HG02970 (cell line): ENCODE data around the gene FLCN.
"Not testable (repeated sequence)": the region's sequence is repeated elsewhere in the genome, so short reads cannot be mapped to it uniquely, and the experiment has no call there.

Experiments
- ATAC-seq: cut with Tn5 transposase; IDR thresholded peaks from one replicate; pipeline ENCODE4 v1.9.1; 2021; ENCODE audit warnings: mild to moderate bottlenecking, moderate library complexity, moderate number of reproducible peaks; ENCODE audit not compliant: unreplicated experiment, low FRiP score

FLCN gene

GRCh38 chr17:17214646-17215436 lies 22.1 kb downstream of the FLCN start:
- ATAC-seq = no peak

GRCh38 chr17:17213775-17214174 lies 23.2 kb downstream of the FLCN start:
- no peak for ATAC-seq

DNA sequence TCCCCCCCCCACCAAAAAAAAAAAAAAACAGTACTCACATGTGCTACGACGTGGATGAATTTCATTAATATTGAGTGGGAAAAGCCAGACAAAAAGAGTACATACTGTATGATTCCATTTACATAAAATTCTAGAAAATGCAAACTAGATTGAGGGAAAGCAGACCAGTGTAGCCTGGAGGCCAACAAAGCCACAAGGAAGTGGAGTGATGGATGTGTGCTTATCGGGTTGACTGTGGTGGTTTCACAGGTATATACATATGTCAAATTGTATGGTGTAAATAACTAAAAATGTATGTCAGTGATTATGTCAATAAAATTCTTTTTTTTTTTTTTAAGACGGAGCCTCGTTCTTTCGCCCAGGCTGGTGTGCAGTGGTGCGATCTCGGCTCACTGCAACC lies 29.0 kb downstream of the FLCN start:
- no peak for ATAC-seq

DNA sequence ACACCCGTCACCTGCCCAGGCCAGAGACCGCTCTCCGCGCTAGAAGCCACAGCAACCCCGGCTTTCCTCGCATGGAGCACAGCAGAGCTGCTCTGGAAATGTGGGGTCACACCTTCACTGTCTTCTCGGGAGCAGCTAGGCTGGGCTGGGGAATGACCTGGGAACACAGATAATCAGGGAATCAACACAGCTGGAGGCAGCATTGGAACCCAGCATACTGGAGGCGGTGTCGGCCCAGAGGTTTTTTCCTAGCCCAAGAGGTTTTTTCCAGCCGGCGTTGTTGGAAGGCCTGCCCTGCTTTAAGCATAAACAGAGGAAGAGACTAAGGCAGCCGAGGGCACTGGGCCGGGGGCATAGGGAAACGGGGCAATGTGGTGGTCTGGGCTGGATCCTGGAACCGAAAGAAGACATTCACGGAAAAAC lies 30.0 kb downstream of the FLCN start:
- ATAC-seq = no peak

- no peak for ATAC-seq
Measured at GRCh38 chr17:17206124-17206912, 30.6 kb downstream of the FLCN start, which contains the start of gene PLD6. PLD6 (minus strand) TSS chr17:17206333; CDS start chr17:17206286, 47 bp downstream.

DNA sequence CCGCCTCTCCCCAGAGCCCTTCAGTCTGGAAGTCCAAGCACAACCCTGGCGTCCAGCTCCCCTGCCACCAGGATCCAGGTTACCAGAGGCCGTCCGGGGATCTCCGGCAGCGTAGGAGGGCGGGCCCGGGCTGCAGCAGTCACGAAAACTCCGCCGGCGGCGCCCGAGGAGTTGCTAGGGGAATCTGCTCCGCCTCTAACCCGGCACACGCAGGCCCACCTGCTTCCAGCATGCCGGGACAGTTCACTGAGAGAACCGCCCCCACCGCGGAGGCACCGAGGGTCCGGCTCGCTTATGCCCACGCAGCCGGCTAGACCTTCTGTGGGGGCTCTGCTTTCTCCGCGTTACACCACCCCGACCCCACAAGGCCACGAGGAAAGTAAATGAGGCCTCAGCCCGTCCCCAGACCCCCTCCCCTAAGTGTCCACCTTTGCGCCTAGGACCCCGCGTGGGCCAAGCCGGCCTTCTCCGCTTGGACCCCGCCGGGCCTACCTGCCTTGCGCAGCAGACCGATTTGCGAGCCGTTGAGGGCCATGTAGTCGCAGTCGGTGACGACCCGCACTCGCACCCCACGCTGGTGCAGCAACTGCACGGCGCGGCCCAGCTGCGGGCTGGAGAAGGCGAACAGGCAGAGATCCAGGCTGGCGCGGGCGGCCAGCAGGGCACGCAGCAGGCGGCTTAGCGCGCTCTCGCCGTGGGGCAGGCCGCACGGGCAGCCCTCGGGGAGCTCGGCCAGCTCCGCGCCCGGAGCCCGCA lies 31.4 kb downstream of the FLCN start:
- no peak for ATAC-seq

DNA sequence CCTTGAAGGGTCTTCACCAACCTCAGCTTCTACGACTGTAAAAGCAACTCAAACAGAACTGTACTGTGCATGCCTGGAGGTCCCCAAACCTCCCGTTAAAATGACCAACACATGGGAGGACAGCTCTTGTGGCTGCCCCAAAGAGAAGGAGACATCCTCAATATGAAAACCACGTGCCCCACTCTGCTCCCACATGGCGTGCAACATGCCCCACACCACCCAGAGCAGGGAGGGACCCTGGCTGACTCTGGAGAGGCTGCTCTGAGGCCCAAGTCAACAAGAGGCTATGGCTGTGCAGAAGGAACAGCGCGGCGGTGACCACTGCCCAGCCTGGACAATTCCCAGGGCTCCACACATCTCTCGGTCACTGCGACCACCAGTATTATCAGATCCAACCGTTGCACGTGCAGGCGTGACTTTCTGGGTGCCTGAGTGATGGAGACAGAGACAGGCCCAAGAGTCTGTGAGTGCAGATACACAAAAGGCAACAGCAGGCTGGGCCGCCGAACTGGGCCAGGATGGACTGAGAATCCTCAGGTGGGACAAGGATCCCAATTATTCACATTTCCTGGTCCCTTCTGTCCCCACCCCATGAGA lies 32.2 kb downstream of the FLCN start:
- no peak for ATAC-seq

DNA sequence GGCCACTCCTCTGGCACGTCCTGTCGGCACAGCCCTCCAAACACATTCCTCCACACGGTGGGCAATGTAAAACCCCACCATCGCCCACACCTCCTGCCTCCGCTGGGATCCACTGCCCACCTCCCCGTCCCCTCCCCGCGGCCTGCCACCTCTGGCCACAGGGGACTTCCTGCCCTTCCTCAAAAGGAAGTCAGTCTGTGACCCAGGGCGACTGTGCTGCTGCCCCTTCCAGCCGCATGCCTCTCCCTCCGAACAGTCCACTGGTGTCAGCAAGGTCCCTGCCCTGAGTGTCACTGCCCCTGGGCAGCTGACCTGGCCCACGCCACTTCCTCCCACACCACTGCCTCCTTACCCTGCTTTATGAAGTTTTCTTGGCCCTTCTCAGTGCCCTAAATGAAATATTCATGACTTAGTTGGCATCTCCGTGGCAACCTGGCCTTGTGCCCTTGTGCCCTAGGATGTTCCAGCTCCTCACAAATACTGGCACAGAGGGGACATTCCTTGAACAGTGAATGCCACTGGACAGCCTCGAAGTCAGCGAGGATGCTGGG lies 32.9 kb downstream of the FLCN start:
- no peak for ATAC-seq

DNA sequence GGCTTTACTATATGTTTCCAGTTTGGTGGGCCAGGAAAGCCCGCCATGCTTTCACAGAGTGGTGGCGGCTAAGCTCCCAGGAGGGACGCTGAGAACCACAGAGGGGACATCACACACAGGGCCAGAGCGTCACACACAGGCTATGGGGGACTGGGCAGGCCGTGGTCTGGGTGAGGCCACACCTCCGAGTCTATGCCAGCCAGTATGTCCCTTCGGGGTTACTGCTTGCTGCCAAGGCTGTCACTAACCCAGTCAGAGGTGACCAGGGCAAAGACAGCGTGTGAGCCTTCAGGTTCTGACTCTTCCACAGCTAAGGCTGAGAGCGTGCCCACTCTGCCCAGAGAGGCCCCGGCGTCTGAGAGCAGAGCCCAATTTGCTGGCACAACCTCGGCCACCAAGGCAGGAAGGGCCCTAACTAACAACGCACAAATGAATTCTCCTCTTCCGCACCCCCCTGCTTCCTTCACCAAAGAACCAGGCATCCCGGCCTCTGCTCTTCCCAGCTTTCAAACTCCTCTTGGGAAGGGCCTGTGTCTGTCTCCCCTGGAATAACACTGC lies 33.7 kb downstream of the FLCN start:
- no peak for ATAC-seq

DNA sequence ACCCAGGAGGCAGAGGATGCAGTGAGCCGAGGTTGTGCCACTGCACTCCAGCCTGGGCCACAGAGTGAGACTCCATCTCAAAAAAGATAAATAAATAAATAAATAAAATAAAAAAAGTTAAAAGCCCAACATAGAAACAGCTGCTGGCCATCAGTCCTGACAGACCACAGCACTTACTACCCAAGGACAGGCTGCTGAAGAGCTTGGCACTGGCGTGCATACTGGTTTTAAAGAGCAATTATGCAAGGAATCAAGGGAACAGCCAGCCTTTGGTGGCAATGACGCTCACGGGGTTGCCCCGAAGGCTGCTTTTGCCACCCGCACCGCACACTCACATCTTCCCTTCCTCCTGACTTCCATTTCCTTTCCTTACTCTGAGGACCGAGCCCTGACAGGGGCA lies 35.1 kb downstream of the FLCN start:
- ATAC-seq = no peak

GRCh38 chr17:17201271-17201670 lies 35.7 kb downstream of the FLCN start:
- ATAC-seq = no peak

DNA sequence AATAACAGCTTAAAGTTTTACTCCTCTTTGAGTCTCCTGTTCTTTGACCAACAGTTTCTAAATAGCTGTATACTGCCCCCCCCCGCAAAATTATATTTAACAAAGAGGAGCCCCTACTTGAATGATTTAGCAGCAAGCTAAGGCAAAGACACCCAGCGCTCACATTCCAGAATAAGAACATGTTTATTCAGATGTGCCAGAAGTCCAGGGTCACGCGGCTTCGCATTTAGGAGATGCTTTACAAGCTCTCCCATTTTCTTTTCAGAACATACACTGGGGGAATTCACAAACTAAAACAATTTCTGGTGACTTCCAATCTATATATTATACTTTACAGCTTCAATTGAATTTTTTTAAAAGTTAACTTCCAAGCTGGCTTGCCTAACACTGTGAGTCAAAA lies 36.1 kb downstream of the FLCN start:
- no peak for ATAC-seq

GRCh38 chr17:17200311-17200710 lies 36.7 kb downstream of the FLCN start:
- no peak for ATAC-seq

GRCh38 chr17:17198281-17198680 lies 38.7 kb downstream of the FLCN start:
- no peak for ATAC-seq

DNA sequence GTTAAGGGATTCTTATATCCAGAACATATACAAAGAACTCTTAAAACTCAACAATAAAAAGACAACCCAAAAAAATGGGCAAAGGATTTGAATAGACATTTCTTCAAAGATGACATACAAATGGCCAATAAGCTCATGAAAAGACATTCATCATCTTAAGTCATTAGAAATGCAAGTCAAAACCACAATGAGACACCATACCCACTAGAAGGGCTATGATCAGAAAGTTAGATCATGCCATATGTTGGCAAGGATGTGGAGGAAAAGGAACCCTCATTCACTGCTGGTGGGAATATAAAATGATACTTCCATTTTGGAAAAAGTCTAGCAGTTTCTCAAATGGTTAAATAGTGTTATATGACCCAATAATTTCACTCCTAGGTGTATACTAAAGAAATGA lies 40.2 kb downstream of the FLCN start:
- no peak for ATAC-seq

- not testable (repeated sequence) for ATAC-seq
Measured at GRCh38 chr17:17195466-17195865, 41.5 kb downstream of the FLCN start.

- ATAC-seq = no peak
Measured at GRCh38 chr17:17191961-17192381, 45.0 kb downstream of the FLCN start.

- ATAC-seq = no peak
Measured at GRCh38 chr17:17191346-17191792, 45.6 kb downstream of the FLCN start.

DNA sequence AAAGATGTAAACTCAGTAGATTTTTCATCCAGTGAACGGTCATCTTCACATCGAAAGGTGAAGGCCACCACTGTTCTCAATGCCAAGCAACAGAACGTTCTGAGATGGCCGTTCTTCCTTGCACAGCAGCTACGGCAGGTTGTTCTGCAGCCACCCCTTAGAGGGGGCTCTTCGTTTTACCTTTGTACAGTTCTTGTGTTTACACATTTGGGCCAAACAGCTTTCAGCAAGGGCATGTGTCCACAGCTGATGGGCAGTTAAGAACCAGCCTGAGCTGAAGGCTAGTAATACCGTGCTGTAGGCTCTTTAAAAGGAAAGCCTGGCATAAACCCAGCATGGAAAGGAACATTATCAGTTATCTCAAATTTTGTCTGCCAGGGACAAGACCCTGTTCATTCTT lies 46.8 kb downstream of the FLCN start:
- no peak for ATAC-seq

DNA sequence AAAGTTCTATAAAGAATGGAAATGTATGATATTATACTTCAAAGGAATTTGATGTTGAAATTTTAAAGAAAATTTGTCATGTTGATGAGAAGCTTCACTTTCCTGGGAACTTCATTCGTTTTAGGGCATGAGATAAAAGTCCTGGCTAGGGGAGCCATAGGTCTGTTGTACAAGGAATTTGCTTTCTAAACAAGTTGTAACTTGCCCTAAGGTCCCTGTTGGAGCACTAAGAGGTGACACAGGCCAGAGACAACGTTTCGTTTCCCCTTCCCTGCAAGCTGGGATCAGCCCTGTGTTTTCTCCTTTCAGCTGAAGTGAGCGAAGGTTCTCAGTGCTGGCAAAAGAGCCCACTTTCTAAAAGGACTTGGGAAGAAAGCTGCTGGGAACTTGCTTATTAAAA lies 47.4 kb downstream of the FLCN start:
- no peak for ATAC-seq
